HUES64 (cell line): ENCODE measurements around the gene PCDH11X. TPM values are rescaled to one million over a fixed set of nuclear protein-coding genes. Genes with fewer than 3 reads are reported as not detected.
"Not testable (repeated sequence)": the region's sequence is repeated elsewhere in the genome, so short reads cannot be mapped to it uniquely, and the experiment has no call there.

Experiments
- H3K27ac ChIP-seq: 2 replicates; pipeline ENCODE4 v1.7.0; 2013; ENCODE audit warnings: low read depth, low read length, inconsistent platforms
- H3K27me3 ChIP-seq: 2 replicates; pipeline ENCODE4 v1.6.1; 2013; ENCODE audit warnings: mild to moderate bottlenecking, low read length; ENCODE audit not compliant: insufficient read depth
- H3K36me3 ChIP-seq: 2 replicates; pipeline ENCODE4 v1.6.1; 2013; ENCODE audit warnings: mild to moderate bottlenecking, low read length; ENCODE audit not compliant: insufficient read depth
- H3K4me1 ChIP-seq: 2 replicates; pipeline ENCODE4 v1.6.1; 2013; ENCODE audit warnings: mild to moderate bottlenecking, low read length, moderate library complexity; ENCODE audit not compliant: insufficient read depth
- H3K4me3 ChIP-seq: 2 replicates; pipeline ENCODE4 v1.5.1; 2013; ENCODE audit warnings: mild to moderate bottlenecking, low read length, moderate library complexity
- H3K9ac ChIP-seq: 2 replicates; pipeline ENCODE4 v1.6.1; 2013; ENCODE audit warnings: mild to moderate bottlenecking, low read depth, low read length
- H3K9me3 ChIP-seq: 2 replicates; pipeline ENCODE4 v1.6.1; 2013; ENCODE audit warnings: low read depth, low read length; ENCODE audit not compliant: insufficient read depth
- WGBS: fragments of 150-250, 120-280 bp; methylation state at CpG from one replicate; pipeline ENCODE4 v1.1.7; 2013; ENCODE audit warnings: missing lambda C conversion rate; 5-methylcytosine and 5-hydroxymethylcytosine counted together
- polyA plus RNA-seq, 2 experiments: library from polyadenylated mRNA; stranded (reverse); fragments of 50-300 nt; gene quantifications; one replicate each; pipeline ENCODE4 v1.2.3, GENCODE V29; 2013

The PCDH11X gene
- 5.5 TPM for polyA plus RNA-seq (2013, experiment 1 of 2)
- polyA plus RNA-seq (2013, experiment 2 of 2) = 7.9 TPM

DNA sequence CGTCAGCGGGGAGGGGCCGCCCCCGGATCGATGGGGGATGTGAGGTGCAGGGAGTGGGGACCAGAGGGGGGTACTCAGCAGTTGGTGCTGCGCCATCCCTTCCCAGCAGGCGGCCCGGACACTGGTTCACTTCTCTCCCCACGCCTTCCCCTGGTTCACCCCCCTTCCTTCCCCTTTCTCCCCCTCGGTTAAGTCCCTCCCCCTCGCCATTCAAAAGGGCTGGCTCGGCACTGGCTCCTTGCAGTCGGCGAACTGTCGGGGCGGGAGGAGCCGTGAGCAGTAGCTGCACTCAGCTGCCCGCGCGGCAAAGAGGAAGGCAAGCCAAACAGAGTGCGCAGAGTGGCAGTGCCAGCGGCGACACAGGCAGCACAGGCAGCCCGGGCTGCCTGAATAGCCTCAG lies at the start of gene PCDH11X:
Gene PCDH11X (plus strand): TSS at position 241 of the 400 bp plus-strand sequence. CDS start 56,130 bp downstream, outside the sequence.
- WGBS = 0% methylated on average over 3 of the region's 24 CpGs
- not testable (repeated sequence) for H3K4me1 ChIP-seq, H3K9me3 ChIP-seq, H3K27ac ChIP-seq, H3K36me3 ChIP-seq, H3K9ac ChIP-seq
- H3K4me3 ChIP-seq = peak within 1 kb of the TSS; percentile 59
- peaks cover 11% of the 10 kb centered on the region for H3K27me3 ChIP-seq

- not testable (repeated sequence) for H3K9ac ChIP-seq, H3K36me3 ChIP-seq
- WGBS = no CpG with 5 or more reads among the region's 4 CpGs
Measured at GRCh38 chrX:91747446-91747845, 31.7 kb upstream of the PCDH11X start.

GRCh38 chrX:91753022-91753421 lies 26.2 kb upstream of the PCDH11X start:
- H3K9ac ChIP-seq, H3K4me3 ChIP-seq, H3K27ac ChIP-seq, H3K27me3 ChIP-seq, H3K4me1 ChIP-seq, H3K9me3 ChIP-seq, H3K36me3 ChIP-seq: not testable (repeated sequence)
- 82% methylated on average over 17 of the region's 17 CpGs for WGBS

More at GRCh38 chrX:91747446-91747845, 31.7 kb upstream of the PCDH11X start:
- not testable (repeated sequence) for H3K9me3 ChIP-seq, H3K27me3 ChIP-seq, H3K4me3 ChIP-seq, H3K27ac ChIP-seq, H3K4me1 ChIP-seq

DNA sequence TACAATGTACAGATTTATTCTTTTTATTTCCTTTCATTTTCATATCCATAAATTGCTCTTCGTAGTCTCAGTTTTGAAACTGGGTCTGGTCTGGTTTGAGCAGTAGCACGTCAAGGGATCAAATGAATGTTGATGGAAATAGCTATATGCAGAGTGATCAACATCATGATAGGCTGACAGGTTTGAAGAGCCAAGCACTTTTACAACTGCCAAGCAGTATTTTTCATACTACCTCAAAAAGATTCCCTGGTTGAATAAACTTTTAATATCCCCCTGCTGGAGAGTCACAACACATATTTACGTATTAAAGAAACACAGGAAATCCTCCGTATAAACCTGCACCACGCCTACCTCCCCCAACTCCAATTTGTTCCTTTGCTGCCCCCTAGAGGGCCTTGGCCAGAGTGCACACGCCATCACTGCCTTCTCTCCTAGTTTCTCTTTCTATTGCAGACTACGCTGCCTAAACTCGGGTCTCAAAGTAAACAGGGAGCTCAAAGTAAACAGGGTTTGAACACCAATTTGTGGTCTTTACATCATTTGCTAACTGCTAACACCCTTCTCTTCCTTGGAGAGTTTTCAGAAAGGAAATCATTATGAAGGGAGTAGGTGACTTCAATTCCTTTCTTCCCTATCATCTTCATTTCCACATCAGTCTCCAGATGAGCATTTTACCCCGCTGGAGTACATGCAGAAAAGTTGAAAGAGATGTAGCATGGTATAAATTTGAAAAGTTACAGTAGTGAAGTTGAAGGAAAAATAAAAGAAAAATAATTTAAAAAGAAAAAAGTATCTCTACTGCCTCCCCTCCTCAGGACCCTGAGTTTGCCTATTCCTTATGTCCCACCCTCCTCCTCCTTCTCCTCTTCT lies 8.3 kb upstream of the PCDH11X start:
- not testable (repeated sequence) for H3K9ac ChIP-seq, H3K36me3 ChIP-seq, H3K4me3 ChIP-seq, H3K27ac ChIP-seq, H3K27me3 ChIP-seq, H3K4me1 ChIP-seq, H3K9me3 ChIP-seq
- no CpG with 5 or more reads among the region's 9 CpGs for WGBS

- not testable (repeated sequence) for H3K4me1 ChIP-seq, H3K36me3 ChIP-seq, H3K9me3 ChIP-seq, H3K9ac ChIP-seq, H3K4me3 ChIP-seq, H3K27me3 ChIP-seq, H3K27ac ChIP-seq
- WGBS = no CpG with 5 or more reads among the region's 3 CpGs
Measured at GRCh38 chrX:91773943-91774342, 5.2 kb upstream of the PCDH11X start.

GRCh38 chrX:91780008-91780407 lies 833 bp downstream of the PCDH11X start:
- H3K9me3 ChIP-seq, H3K36me3 ChIP-seq, H3K9ac ChIP-seq, H3K27ac ChIP-seq, H3K4me1 ChIP-seq: not testable (repeated sequence)
- Histone ChIP-seq H3K27me3 (peaks cover 11% of the 10 kb centered on the region), H3K4me3 (peak overlapping the region; percentile 59)
- under 1% methylated on average over 12 of the region's 17 CpGs for WGBS

- not testable (repeated sequence) for H3K27ac ChIP-seq, H3K36me3 ChIP-seq, H3K9me3 ChIP-seq, H3K4me1 ChIP-seq, H3K9ac ChIP-seq
- 2% methylated on average over 18 of the region's 23 CpGs for WGBS
- Histone ChIP-seq H3K27me3 (peaks cover 11% of the 10 kb centered on the region), H3K4me3 (peak overlapping the region; percentile 59)
Measured at GRCh38 chrX:91780698-91781097, 1.5 kb downstream of the PCDH11X start.

- H3K36me3 ChIP-seq, H3K9ac ChIP-seq, H3K4me1 ChIP-seq, H3K9me3 ChIP-seq, H3K27ac ChIP-seq: not testable (repeated sequence)
- WGBS = 0% methylated on average over 25 of the region's 58 CpGs
- peaks cover 11% of the 10 kb centered on the region for H3K27me3 ChIP-seq
- peak overlapping the region; percentile 59 for H3K4me3 ChIP-seq
Measured at GRCh38 chrX:91781553-91782298, 2.6 kb downstream of the PCDH11X start.

DNA sequence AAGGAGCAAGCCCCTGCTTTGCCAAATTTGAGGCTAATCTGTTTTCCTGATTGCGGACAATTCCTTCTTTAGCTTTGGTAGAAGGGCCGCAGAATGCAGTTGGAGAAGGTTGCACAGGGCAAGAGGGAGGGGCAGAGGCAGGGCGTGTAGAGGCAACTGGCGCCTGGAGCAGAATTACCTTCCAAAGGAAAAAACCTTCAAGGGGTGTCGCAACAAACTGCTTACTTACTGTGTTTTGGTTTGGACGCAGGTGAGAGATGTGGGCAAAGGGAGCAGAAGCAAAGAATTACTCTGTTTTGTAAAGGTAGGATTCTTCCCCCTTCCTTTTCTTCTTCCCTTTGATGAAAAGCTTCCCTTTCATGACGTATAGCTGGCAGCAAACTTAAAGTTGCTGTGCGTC lies 3.6 kb downstream of the PCDH11X start:
- H3K9me3 ChIP-seq, H3K27me3 ChIP-seq, H3K4me1 ChIP-seq, H3K27ac ChIP-seq, H3K9ac ChIP-seq, H3K36me3 ChIP-seq: not testable (repeated sequence)
- WGBS = 0% methylated on average over 5 of the region's 8 CpGs
- H3K4me3 ChIP-seq = peak overlapping the region; percentile 44

- H3K27ac ChIP-seq, H3K4me1 ChIP-seq, H3K4me3 ChIP-seq, H3K9me3 ChIP-seq, H3K36me3 ChIP-seq, H3K27me3 ChIP-seq, H3K9ac ChIP-seq: not testable (repeated sequence)
- WGBS = 97% methylated on average over 2 of the region's 3 CpGs
Measured at GRCh38 chrX:91817537-91817936, 38.4 kb downstream of the PCDH11X start.

- H3K27ac ChIP-seq, H3K9ac ChIP-seq, H3K4me3 ChIP-seq, H3K4me1 ChIP-seq, H3K27me3 ChIP-seq, H3K36me3 ChIP-seq, H3K9me3 ChIP-seq: not testable (repeated sequence)
- WGBS = 92% methylated on average over 20 of the region's 24 CpGs
Measured at GRCh38 chrX:91825321-91825720, 46.1 kb downstream of the PCDH11X start.
